Keratinocyte (primary cell): Measurements from ENCODE around the gene SDHAF2. TPM values are rescaled to one million over a fixed set of nuclear protein-coding genes. Genes with fewer than 3 reads are reported as not detected.

Experiments
- DNase-seq: peaks from one replicate; pipeline ENCODE4 v3.0.0-alpha.2; 2011; ENCODE audit warnings: low read depth, missing footprints, low spot score
- FAIRE-seq: peaks from 2 replicates; lab custom pipeline; 2011; peaks lifted over from hg19 to GRCh38; lab: Jason Lieb, UNC
- H2AFZ ChIP-seq: 2 replicates; pipeline ENCODE4 v1.6.0; 2012; ENCODE audit warnings: low read length, control low read depth, inconsistent platforms; ENCODE audit not compliant: control insufficient read depth
- H3K27ac ChIP-seq: 2 replicates; pipeline ENCODE4 v1.5.1; 2011; ENCODE audit warnings: low read length; ENCODE audit not compliant: control insufficient read depth, insufficient read depth
- H3K27me3 ChIP-seq: 3 replicates; pipeline ENCODE4 v1.6.0; 2011; ENCODE audit warnings: low read length; ENCODE audit not compliant: control insufficient read depth, insufficient read depth; ENCODE audit errors: extremely low read depth
- H3K36me3 ChIP-seq, 2 experiments: 2 replicates in 1 of 2; 3 replicates in 1 of 2; pipeline ENCODE4 v1.5.1; 2011; ENCODE audit warnings: low read length in 2 of 2, mild to moderate bottlenecking in 1 of 2; ENCODE audit not compliant: control insufficient read depth in 2 of 2, insufficient read depth in 2 of 2; ENCODE audit errors: extremely low read depth in 1 of 2
- H3K4me1 ChIP-seq: 3 replicates; pipeline ENCODE4 v1.5.1; 2011; ENCODE audit warnings: low read length; ENCODE audit not compliant: control insufficient read depth, insufficient read depth; ENCODE audit errors: extremely low read depth
- H3K4me2 ChIP-seq: 3 replicates; pipeline ENCODE4 v1.6.0; 2011; ENCODE audit warnings: low read depth, low read length; ENCODE audit not compliant: control insufficient read depth, insufficient read depth; ENCODE audit errors: extremely low read depth
- H3K4me3 ChIP-seq, 3 experiments: fragments of 200-600 bp in 1 of 3; sonication (generic) in 1 of 3; 2 replicates in 2 of 3; 3 replicates in 1 of 3; pipeline ENCODE4 v1.5.1; 2011 to 2016; ENCODE audit warnings: low read length in 3 of 3, mild to moderate bottlenecking in 3 of 3, control low read depth in 2 of 3, inconsistent platforms in 1 of 3, low read depth in 1 of 3, mixed read lengths in 1 of 3, mixed run types in 1 of 3, moderate library complexity in 1 of 3; ENCODE audit not compliant: control insufficient read depth in 2 of 3, insufficient read depth in 2 of 3; ENCODE audit errors: extremely low read depth in 1 of 3
- H3K79me2 ChIP-seq: 2 replicates; pipeline ENCODE4 v1.6.0; 2012; ENCODE audit warnings: low read length; ENCODE audit not compliant: control insufficient read depth, insufficient read depth
- H3K9ac ChIP-seq: 3 replicates; pipeline ENCODE4 v1.6.0; 2011; ENCODE audit warnings: low read length; ENCODE audit not compliant: control insufficient read depth, insufficient read depth; ENCODE audit errors: extremely low read depth
- H3K9me1 ChIP-seq: 3 replicates; pipeline ENCODE4 v1.6.0; 2011; ENCODE audit warnings: low read length; ENCODE audit not compliant: control insufficient read depth, insufficient read depth; ENCODE audit errors: extremely low read depth
- H3K9me3 ChIP-seq: 2 replicates; pipeline ENCODE4 v1.5.1; 2012; ENCODE audit warnings: low read depth, low read length; ENCODE audit not compliant: control insufficient read depth
- H4K20me1 ChIP-seq: 3 replicates; pipeline ENCODE4 v1.6.0; 2011; ENCODE audit warnings: low read length; ENCODE audit not compliant: control insufficient read depth, insufficient read depth; ENCODE audit errors: extremely low read depth
- EZH2 ChIP-seq: IDR thresholded peaks from one replicate; pipeline ENCODE4 v1.6.1; 2012; ENCODE audit warnings: inconsistent platforms, mild to moderate bottlenecking, low read length, moderate library complexity
- dilution Hi-C: fragments of 300-500 bp; cut with MboI; formaldehyde crosslinking; loops from one replicate; pipeline ENCODE4 v1.7.0; 2020; ENCODE audit warnings: low sequenced_read_pairs; ENCODE audit not compliant: extremely low pct_ligation_motif_present
- polyA plus RNA-seq, 5 experiments: library from polyadenylated mRNA; depleted of rRNA in 3 of 5; stranded (reverse) in 3 of 5; stranded (forward) in 1 of 5; unstranded in 1 of 5; fragments of >200 nt; gene quantifications; 1 replicate in 1 of 5; 2 replicates in 3 of 5; 3 replicates in 1 of 5; pipeline versions ENCODE4 v1.2.1 to v1.2.3, GENCODE V29; 2011 to 2012; ENCODE audit warnings: missing spikeins in 2 of 5, low read depth in 1 of 5, low replicate concordance in 1 of 5
- TF ChIP-seq, protein P1 (sequence below), 3 experiments: IDR thresholded peaks in 1 of 3; conservative IDR thresholded peaks in 1 of 3; optimal IDR thresholded peaks in 1 of 3; 2 replicates in 2 of 3; 3 replicates in 1 of 3; pipeline versions ENCODE3 to v1.5.1; 2011; ENCODE audit warnings: low read length in 3 of 3, mild to moderate bottlenecking in 3 of 3, moderate library complexity in 2 of 3, control low read depth in 1 of 3, inconsistent platforms in 1 of 3; ENCODE audit not compliant: insufficient read depth in 2 of 3; ENCODE audit errors: extremely low read depth in 1 of 3

SDHAF2 gene
- polyA plus RNA-seq, 1 donor (not counting 4 experiments of a cell fraction or from before 2014, with no cell fraction given), result 56.4 TPM

DNA sequence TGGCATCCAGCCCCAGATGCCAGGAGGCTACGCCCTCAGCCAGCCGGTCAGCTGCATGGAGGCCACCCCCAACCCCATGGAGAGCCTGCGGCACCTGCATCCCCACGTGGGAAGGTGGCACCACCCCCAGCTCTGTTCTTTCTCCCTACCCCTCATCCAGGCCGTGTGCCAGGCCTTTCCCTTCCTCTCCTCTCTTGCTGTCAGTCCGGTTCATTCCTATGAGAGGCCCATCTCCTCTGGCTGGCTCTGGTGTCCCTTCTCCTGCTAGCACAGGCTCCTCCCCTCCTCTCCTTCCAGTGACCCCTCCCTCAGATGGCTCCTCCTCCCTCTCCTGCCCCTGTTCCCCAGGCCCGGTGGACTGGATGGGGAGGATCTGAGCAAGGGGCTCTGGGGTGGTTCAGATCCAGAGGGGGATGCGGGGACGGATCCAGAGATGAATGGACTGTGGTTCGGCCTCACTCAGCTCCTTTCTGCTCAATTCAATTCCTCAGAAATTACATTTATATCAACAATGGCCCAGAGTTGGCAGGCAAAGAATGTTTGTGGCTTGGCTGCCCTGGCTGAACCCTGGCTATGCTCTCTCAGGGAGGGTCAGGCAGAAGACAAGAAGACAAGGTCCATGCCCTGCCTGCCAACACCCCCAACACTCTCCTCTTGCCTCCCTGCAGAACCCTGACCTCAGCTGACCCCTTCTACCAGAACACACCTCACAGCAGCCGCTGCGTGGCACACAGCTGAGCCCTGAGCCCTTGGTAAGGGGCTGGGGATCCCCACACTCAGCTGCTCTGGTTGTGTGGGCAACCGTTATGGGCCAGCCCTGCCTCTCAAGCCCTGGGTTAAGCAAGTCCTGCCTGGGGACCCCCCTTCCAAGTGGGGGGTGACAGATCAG lies 60.2 kb downstream of the SDHAF2 start:
- Histone ChIP-seq H3K79me2 (no peaks in the 10 kb centered on the region), H2AFZ (no peak overlapping the region), H3K9me1 (no peaks in the 10 kb centered on the region), H3K4me1 (peaks cover 4% of the 10 kb centered on the region), H3K36me3 (no peaks in the 10 kb centered on the region), H3K4me2 (no peak overlapping the region), H3K9ac (no peak overlapping the region), H3K4me3 (no peak overlapping the region), H3K27ac (no peak overlapping the region), H3K27me3 (peaks cover 21% of the 10 kb centered on the region), H4K20me1 (no peaks in the 10 kb centered on the region), H3K9me3 (no peaks in the 10 kb centered on the region)
- TF ChIP-seq, protein P1, sequence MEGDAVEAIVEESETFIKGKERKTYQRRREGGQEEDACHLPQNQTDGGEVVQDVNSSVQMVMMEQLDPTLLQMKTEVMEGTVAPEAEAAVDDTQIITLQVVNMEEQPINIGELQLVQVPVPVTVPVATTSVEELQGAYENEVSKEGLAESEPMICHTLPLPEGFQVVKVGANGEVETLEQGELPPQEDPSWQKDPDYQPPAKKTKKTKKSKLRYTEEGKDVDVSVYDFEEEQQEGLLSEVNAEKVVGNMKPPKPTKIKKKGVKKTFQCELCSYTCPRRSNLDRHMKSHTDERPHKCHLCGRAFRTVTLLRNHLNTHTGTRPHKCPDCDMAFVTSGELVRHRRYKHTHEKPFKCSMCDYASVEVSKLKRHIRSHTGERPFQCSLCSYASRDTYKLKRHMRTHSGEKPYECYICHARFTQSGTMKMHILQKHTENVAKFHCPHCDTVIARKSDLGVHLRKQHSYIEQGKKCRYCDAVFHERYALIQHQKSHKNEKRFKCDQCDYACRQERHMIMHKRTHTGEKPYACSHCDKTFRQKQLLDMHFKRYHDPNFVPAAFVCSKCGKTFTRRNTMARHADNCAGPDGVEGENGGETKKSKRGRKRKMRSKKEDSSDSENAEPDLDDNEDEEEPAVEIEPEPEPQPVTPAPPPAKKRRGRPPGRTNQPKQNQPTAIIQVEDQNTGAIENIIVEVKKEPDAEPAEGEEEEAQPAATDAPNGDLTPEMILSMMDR (optimal IDR thresholded peaks at IDR 0.05 in 1 of 3, IDR thresholded peaks at IDR 0.05 in 1 of 3, conservative IDR thresholded peaks at IDR 0.05 in 1 of 3; ENCODE audit: extremely low read depth in 1 of 3, insufficient read depth in 2 of 3, low read length in 3 of 3), result no peak
- TF ChIP-seq EZH2, result no peak
- DNase-seq, result no peak
- no peak for FAIRE-seq
- dilution Hi-C loops, result no loop called here

- Histone ChIP-seq H3K4me2 (no peak overlapping the region), H3K27ac (no peak overlapping the region), H3K9me3 (no peaks in the 10 kb centered on the region), H3K36me3 (no peaks in the 10 kb centered on the region), H3K4me3 (no peak overlapping the region), H2AFZ (no peak overlapping the region), H3K9me1 (no peaks in the 10 kb centered on the region), H3K79me2 (no peaks in the 10 kb centered on the region), H4K20me1 (no peaks in the 10 kb centered on the region), H3K27me3 (peaks cover 17% of the 10 kb centered on the region), H3K4me1 (peaks cover 8% of the 10 kb centered on the region), H3K9ac (no peak overlapping the region)
- TF ChIP-seq, protein P1 (optimal IDR thresholded peaks at IDR 0.05 in 1 of 3, IDR thresholded peaks at IDR 0.05 in 1 of 3, conservative IDR thresholded peaks at IDR 0.05 in 1 of 3; ENCODE audit: extremely low read depth in 1 of 3, insufficient read depth in 2 of 3, low read length in 3 of 3), result no peak
- TF ChIP-seq EZH2, result no peak
- DNase-seq, result no peak
- no peak for FAIRE-seq
- dilution Hi-C loops, result no loop called here
Measured at GRCh38 chr11:61491736-61492395, 61.9 kb downstream of the SDHAF2 start.
